ENCODE measurements around the gene OR10Z1. TPM values are rescaled to one million over a fixed set of nuclear protein-coding genes. Genes with fewer than 3 reads are reported as not detected.

OR10Z1 gene
- not detected in 5 replicates for total RNA-seq (2022; extraction: Qiagen RNA extraction)

GRCh38 chr1:158604968-158605367, at the start of gene OR10Z1:
Gene OR10Z1, plus strand, starts transcription at chr1:158605268. Its CDS starts 1,171 bp downstream, at chr1:158606439.

GRCh38 chr1:158570480-158570879, 34.6 kb upstream of the OR10Z1 start, which contains the start of gene OR6P1:
Gene OR6P1, minus strand, starts transcription at chr1:158570580. Its CDS starts 6,976 bp downstream, at chr1:158563604.

GRCh38 chr1:158579733-158580132, 25.3 kb upstream of the OR10Z1 start, which contains the start of gene OR10X1:
Gene OR10X1, minus strand, starts transcription at chr1:158579899. Its CDS starts 0 bp downstream, at chr1:158579899.

Other genes with a start within 250 kb of the OR10Z1 start
- gene OR10T2, start 205.8 kb upstream of the OR10Z1 start, total RNA-seq (2022; extraction: Qiagen RNA extraction) = not detected in 5 replicates
- not detected in 5 replicates for gene OR10K2, start 179.0 kb upstream of the OR10Z1 start, total RNA-seq (2022; extraction: Qiagen RNA extraction)
- not detected in 5 replicates for gene OR10K1, start 143.4 kb upstream of the OR10Z1 start, total RNA-seq (2022; extraction: Qiagen RNA extraction)
- not detected in 5 replicates for gene OR10R2, start 133.0 kb upstream of the OR10Z1 start, total RNA-seq (2022; extraction: Qiagen RNA extraction)
- gene OR6Y1, start 50.9 kb upstream of the OR10Z1 start, total RNA-seq (2022; extraction: Qiagen RNA extraction) = not detected in 5 replicates
- not detected in 5 replicates for gene OR6P1, start 34.7 kb upstream of the OR10Z1 start, total RNA-seq (2022; extraction: Qiagen RNA extraction)
- gene OR10X1, start 25.4 kb upstream of the OR10Z1 start, total RNA-seq (2022; extraction: Qiagen RNA extraction) = not detected in 5 replicates
- gene SPTA1, start 81.4 kb downstream of the OR10Z1 start, total RNA-seq (2022; extraction: Qiagen RNA extraction) = not detected in 5 replicates
- not detected in 5 replicates for gene OR6K2, start 95.4 kb downstream of the OR10Z1 start, total RNA-seq (2022; extraction: Qiagen RNA extraction)
- not detected in 5 replicates for gene OR6K3, start 115.5 kb downstream of the OR10Z1 start, total RNA-seq (2022; extraction: Qiagen RNA extraction)
- not detected in 5 replicates for gene OR6K6, start 149.5 kb downstream of the OR10Z1 start, total RNA-seq (2022; extraction: Qiagen RNA extraction)
- gene OR6N1, start 166.9 kb downstream of the OR10Z1 start, total RNA-seq (2022; extraction: Qiagen RNA extraction) = not detected in 5 replicates
- gene OR6N2, start 175.9 kb downstream of the OR10Z1 start, total RNA-seq (2022; extraction: Qiagen RNA extraction) = not detected in 5 replicates
- gene MNDA, start 226.1 kb downstream of the OR10Z1 start, total RNA-seq (2022; extraction: Qiagen RNA extraction) = not detected in 5 replicates